RWPE1 (cell line): Measurements from ENCODE around the gene EEPD1.

ENCODE experiments used
- CTCF ChIA-PET: fragments of 350-600 bp; sonication (Branson Sonifier 250); formaldehyde crosslinking; extraction: SDS; loops from one replicate; lab custom pipeline; 2021; lab: Yijun Ruan, JAX
- POLR2A ChIA-PET: fragments of 400-600 bp; formaldehyde crosslinking; extraction: SDS; loops from one replicate; lab custom pipeline; 2020; ENCODE audit warnings: antibody characterized with exemption; ENCODE audit not compliant: low non-redundant PET; lab: Yijun Ruan, JAX
- DNase-seq: peaks from one replicate; pipeline ENCODE4 v3.0.0; 2012; ENCODE audit warnings: low spot score
- H3K27ac ChIP-seq: fragments of 450-650 bp; 2 replicates; pipeline ENCODE4 v1.5.1; 2017
- CTCF ChIP-seq: fragments of 450-650 bp; conservative IDR thresholded peaks from 2 replicates; pipeline ENCODE4 v1.5.1; 2017; ENCODE audit warnings: low read depth, mild to moderate bottlenecking

Gene EEPD1

GRCh38 chr7:36112969-36113368, 40.1 kb upstream of the EEPD1 start:
- ChIA-PET CTCF (no interaction called here), POLR2A (no interaction called here)
- no peak for DNase-seq
- H3K27ac ChIP-seq, result no peak overlapping the region
- TF ChIP-seq CTCF, result no peak

GRCh38 chr7:36114355-36114754, 38.7 kb upstream of the EEPD1 start:
- ChIA-PET CTCF (no interaction called here), POLR2A (no interaction called here)
- no peak overlapping the region for H3K27ac ChIP-seq
- TF ChIP-seq CTCF, result no peak
- no peak for DNase-seq

- POLR2A ChIA-PET, result no interaction called here
- CTCF ChIA-PET, result interaction anchor here (0.7 to 1.4 kb wide), 3 partner anchors 16 to 176 kb away, joined by 3 read pairs; no protein-coding TSS in a partner anchor
- no peak for TF ChIP-seq CTCF
- peak; percentile 94 for DNase-seq
- H3K27ac ChIP-seq, result peak overlapping the region; percentile 93
Observed at GRCh38 chr7:36115448-36116321, 37.4 kb upstream of the EEPD1 start.

GRCh38 chr7:36116347-36117202, 36.5 kb upstream of the EEPD1 start:
- TF ChIP-seq CTCF, result no peak
- ChIA-PET CTCF (interaction anchor here (0.7 to 1.4 kb wide), 2 partner anchors 11 to 61 kb away, joined by 3 to 5 read pairs; no protein-coding TSS in a partner anchor), POLR2A (no interaction called here)
- peak overlapping the region; percentile 93 for H3K27ac ChIP-seq
- DNase-seq, result peak; percentile 30

GRCh38 chr7:36117203-36117840, 35.7 kb upstream of the EEPD1 start:
- ChIA-PET CTCF (no interaction called here), POLR2A (no interaction called here)
- no peak for TF ChIP-seq CTCF
- H3K27ac ChIP-seq, result peak overlapping the region; percentile 93
- no peak for DNase-seq

- ChIA-PET CTCF (no interaction called here), POLR2A (no interaction called here)
- DNase-seq, result no peak
- H3K27ac ChIP-seq, result peak overlapping the region; percentile 85
- no peak for TF ChIP-seq CTCF
Observed at GRCh38 chr7:36118344-36118743, 34.7 kb upstream of the EEPD1 start.
